Sigmoid colon (tissue), 4 donors: Measurements from ENCODE around the gene PIF1.

ENCODE experiments used
- EP300 ChIP-seq, 4 donors: sonication (generic); formaldehyde crosslinking; IDR thresholded peaks; one replicate each; pipeline ENCODE4 v1.6.1; 2017; ENCODE audit warnings: antibody characterized with exemption in 4 of 4
- POLR2A ChIP-seq, 2 donors: fragments of 450-650 bp; IDR thresholded peaks; one replicate each; pipeline ENCODE4 v1.6.1; 2016; ENCODE audit warnings: antibody characterized with exemption in 2 of 2, mild to moderate bottlenecking in 2 of 2, moderate library complexity in 2 of 2
- POLR2AphosphoS5 ChIP-seq, 4 donors: sonication (generic); formaldehyde crosslinking; IDR thresholded peaks; one replicate each; pipeline ENCODE4 v1.6.1; 2017; ENCODE audit warnings: antibody characterized with exemption in 4 of 4
- TF ChIP-seq, protein P1 (sequence below), 4 experiments: fragments of 450-650 bp in 3 of 4; fragments of 200-600 bp in 1 of 4; IDR thresholded peaks; one replicate each; pipeline ENCODE4 v1.5.1; 2016 to 2019; ENCODE audit warnings: antibody characterized with exemption in 4 of 4, mild to moderate bottlenecking in 3 of 4, moderate library complexity in 2 of 4

GRCh38 chr15:64845183-64845611, 19.8 kb upstream of the PIF1 start:
- TF ChIP-seq POLR2AphosphoS5 (IDR thresholded peaks at IDR 0.05) (peak in 1 of 4 donors; percentile 15), POLR2A (IDR thresholded peaks at IDR 0.05) (no peak), EP300 (IDR thresholded peaks at IDR 0.05) (no peak)
- TF ChIP-seq, protein P1, sequence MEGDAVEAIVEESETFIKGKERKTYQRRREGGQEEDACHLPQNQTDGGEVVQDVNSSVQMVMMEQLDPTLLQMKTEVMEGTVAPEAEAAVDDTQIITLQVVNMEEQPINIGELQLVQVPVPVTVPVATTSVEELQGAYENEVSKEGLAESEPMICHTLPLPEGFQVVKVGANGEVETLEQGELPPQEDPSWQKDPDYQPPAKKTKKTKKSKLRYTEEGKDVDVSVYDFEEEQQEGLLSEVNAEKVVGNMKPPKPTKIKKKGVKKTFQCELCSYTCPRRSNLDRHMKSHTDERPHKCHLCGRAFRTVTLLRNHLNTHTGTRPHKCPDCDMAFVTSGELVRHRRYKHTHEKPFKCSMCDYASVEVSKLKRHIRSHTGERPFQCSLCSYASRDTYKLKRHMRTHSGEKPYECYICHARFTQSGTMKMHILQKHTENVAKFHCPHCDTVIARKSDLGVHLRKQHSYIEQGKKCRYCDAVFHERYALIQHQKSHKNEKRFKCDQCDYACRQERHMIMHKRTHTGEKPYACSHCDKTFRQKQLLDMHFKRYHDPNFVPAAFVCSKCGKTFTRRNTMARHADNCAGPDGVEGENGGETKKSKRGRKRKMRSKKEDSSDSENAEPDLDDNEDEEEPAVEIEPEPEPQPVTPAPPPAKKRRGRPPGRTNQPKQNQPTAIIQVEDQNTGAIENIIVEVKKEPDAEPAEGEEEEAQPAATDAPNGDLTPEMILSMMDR (IDR thresholded peaks at IDR 0.05) = no peak
